ENCODE results near the gene ELAC2. TPM values are rescaled to one million over a fixed set of nuclear protein-coding genes. Genes with fewer than 3 reads are reported as not detected.
"Not testable (repeated sequence)": the region's sequence is repeated elsewhere in the genome, so short reads cannot be mapped to it uniquely, and the experiment has no call there.

Gene ELAC2
- polyA plus RNA-seq, 4 donors, result 43.9 to 75.7 (median 69.7) TPM

DNA sequence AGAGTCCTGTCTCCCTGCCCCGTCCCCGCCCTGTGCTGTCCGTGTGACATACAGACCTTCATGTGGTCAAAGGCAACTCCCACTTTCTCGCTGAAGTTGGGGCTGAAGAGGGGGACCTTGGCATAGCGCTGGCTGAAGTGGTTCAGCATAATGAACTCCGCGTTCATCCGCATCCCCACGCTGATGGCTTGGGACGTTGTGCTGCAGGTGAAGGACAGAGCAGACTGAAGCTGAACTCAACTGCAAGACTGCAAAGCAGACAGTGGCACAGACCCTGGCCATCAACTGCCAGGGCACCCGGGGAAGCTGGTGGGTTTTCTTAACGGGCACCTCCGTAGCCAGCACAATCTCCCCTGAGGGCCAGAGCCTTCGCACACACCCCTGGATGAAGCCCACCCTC is 24.2 kb downstream of the ELAC2 start:
- no peak for DNase-seq (ENCODE audit: low read depth in 4 of 4, low spot score in 3 of 4)

DNA sequence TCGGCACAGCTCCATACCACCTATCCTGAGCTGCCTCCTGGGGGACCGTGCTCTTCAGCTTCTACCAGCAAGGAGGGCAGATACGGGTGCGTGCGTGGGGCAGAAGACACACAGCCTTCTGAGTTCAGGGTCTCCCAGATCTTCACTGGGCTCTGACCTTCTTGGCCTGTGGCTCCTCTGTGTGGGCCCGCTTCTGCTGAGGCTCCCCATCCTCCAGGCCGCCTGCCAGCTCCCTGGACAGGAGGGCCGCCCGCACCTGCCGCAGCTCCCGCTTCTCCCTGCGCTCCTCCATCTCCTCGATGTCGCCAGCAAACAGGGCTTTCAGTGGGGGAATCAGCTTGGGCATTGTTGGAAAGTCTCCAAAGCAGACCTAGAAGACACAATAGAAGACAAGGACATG is 25.2 kb downstream of the ELAC2 start:
- DNase-seq (ENCODE audit: low read depth in 4 of 4, low spot score in 3 of 4), result no peak

DNA sequence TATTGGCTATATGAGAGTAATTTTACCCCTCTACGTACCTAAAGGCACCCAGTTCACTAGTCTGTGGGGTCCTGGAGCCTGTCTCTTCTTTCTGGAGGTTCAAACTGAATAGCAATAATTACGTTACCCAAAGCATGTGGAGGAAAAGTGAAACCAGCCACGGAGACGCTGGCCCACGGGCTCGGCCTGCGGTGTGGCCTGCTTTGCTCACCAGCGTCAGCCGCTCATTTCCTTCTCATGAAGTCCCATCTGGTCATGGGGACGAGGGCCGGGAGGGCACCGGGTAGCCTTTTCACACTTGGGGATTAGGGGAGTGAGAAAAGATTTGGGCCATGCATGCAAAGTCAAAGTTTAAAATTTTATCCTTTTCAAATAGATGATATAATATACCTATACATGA is 26.9 kb downstream of the ELAC2 start:
- no peak for DNase-seq (ENCODE audit: low read depth in 4 of 4, low spot score in 3 of 4)

DNA sequence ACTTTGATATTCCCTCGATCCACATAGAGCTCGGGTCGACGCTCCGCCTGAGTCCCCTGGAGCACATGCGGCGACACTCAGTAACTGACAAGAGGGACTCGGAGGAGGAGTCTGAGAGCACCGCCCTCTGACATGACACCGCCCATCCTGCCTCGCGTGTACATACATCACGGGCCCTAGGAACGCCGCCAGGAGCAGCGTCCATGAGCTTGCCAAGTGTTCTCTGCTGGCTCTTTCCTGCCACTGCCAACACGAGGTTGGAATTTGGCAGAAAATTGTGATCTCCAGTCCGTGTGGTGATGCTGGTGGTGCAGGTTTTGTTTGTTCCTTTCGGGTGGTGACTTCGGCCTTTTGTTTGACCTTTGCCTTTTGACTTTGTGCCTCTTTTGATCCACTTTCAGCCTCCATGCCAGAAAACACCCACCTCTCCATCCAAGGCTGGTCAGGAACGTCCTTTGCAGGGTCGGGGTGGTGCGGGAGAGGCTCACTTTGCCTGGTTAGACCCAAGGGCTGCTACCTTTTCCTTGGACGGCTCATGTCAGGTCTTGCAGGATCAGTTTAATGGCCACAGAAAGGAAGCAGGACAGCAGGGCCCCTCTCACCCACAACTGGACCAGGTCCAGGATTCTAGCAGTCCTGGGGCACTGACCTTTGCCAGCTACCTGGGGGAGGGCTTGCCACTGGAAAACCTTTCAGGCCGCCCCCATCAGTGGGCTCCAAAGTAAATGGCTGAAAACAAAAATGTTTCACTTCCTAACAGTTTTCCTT is 27.6 kb downstream of the ELAC2 start:
- no peak for DNase-seq (ENCODE audit: low read depth in 4 of 4, low spot score in 3 of 4)

DNA sequence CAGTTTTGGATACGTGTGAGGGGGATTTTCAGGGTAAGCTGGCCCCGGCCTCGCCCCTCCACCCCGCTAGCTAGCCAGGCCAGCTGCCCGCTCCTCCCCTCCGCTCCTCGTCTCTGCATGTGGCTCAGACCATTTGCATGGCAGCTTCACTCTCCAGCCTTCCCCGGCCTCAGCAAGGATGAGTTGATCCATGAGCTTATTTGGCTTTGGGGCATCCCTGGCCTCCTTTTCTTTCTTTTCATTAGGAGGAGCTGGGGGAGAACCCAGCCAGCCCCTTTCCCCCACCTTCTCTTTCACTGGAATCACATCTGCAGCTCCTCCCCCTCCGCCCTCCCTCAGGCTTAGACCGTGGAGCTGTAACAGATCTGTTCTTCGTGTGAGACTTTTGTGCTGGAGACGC is 30.7 kb downstream of the ELAC2 start:
- DNase-seq (ENCODE audit: low read depth in 4 of 4, low spot score in 3 of 4), result no peak

DNA sequence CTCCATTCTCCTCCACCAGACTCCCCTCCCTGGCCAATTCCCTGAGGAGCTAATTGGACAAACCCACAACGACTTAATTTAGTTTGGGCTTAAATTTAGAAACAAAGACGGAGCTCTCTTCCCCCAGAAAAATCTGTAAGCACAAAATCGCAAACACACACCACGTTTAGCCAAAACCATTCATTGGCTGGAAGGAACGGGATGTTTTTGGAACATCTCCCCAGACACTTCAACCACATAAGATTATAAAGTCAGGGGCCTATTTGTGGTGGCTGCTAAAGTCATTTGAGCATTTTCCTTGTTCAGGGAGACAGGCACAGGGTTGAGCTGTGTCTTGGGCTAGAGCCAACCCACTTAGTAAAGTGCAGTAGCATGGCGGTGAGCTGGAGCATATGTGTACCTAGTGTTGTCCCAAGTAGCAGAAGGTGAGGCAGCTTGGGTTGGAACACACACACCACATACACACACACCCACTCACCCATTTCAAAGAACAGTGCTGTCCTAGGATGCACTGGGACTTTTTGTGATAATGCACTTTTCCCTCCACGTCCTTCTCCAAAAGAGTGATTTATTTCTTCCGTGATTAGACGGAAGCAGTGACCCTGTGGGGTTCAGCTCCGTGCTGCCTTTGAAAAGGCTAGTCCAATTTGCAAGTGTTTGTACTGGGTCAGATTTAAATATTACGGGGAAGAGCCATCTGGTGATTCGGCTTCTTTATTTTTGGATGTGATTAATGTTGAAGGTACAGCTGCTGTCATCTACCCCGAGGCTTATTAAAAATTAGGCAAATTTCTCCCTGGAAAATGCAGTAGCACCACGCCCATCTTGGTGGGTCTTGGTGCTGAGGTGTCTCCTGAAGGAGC is 32.2 kb downstream of the ELAC2 start:
- no peak for DNase-seq (ENCODE audit: low read depth in 4 of 4, low spot score in 3 of 4)

DNA sequence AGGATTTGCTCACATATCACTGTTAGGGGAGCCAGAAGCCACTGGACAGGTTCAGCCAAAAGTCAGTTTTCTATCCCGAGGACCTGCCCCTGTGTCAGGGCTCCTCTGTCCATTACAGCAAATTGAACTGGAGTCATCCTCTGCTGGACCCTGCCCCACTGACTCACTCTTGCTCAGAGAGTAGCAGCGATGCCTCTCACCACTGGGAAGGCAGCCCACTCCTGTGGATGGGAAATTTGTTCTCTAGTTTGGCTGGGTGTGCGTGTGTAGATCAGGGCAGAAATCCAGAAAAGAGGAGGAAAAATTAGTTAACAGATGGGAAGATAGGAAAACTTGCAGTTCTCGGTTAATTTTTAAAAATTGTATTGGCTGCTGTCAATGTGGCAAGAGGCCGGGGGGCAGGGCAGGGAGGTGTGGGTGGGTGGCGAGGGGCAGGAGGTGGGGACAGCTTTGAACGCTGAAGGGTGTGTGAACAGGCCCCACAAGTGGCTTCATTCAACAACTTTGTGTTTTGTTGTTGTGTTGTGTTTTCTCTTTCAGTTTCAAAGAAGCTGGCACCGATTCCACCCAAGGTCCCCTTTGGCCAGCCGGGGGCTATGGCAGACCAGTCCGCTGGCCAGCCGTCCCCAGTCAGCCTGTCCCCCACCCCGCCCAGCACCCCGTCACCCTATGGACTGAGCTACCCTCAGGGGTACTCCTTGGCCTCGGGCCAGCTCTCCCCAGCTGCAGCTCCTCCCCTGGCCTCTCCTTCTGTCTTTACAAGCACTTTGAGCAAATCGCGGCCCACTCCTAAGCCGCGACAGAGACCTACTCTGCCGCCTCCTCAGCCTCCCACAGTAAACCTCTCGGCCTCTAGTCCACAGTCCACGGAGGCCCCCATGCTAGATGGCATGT is 33.6 kb downstream of the ELAC2 start:
- no peak for DNase-seq (ENCODE audit: low read depth in 4 of 4, low spot score in 3 of 4)

DNA sequence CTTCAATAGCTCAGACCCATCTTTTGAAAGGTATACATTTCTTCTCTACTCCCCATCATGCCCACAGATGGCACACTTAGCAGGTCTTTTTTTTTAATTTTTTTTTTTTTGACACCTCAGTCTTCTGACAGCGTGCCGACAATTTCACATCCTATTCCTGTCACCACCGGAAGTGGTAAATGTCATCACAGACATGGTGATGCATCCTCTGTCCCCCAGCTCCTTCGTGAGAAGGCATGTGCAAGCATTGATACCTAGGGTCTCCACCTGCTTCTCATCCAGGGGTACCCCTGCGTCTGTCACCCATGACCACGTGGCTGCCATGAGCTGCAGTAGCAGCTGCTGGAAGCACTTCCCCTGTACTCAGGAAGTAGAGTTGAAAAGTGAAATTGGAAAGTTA is 35.6 kb downstream of the ELAC2 start:
- no peak for DNase-seq (ENCODE audit: low read depth in 4 of 4, low spot score in 3 of 4)

DNA sequence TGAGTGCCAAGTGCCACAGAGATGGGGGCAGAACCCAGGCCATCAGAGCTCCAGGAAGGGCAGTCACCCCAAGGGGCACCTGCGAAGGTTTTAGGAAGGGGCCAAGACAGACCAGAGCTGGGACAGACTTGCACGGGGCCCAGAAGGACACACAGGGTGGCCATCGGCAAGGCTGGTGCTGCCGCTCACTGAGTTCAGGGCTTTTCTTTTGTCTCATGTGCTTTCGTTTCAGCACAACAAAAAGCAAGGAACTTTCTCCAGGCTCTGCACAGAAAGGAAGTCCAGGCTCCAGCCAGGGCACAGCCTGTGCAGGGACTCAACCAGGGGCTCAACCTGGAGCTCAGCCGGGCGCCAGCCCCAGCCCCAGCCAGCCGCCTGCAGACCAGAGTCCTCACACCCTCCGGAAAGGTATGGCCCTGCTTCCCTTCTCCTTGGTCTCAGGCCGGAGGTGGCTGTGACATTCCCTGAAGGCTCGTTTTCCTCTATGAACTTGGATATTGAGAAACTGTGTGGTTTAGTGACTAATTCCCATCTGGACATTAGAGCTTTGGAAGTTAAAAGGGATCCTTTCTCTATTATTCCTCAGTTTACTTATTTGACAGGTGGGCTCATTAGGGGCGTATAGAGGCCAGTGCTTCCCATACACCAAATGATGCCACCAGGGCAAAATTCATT is 37.9 kb downstream of the ELAC2 start:
- no peak for DNase-seq (ENCODE audit: low read depth in 4 of 4, low spot score in 3 of 4)

DNA sequence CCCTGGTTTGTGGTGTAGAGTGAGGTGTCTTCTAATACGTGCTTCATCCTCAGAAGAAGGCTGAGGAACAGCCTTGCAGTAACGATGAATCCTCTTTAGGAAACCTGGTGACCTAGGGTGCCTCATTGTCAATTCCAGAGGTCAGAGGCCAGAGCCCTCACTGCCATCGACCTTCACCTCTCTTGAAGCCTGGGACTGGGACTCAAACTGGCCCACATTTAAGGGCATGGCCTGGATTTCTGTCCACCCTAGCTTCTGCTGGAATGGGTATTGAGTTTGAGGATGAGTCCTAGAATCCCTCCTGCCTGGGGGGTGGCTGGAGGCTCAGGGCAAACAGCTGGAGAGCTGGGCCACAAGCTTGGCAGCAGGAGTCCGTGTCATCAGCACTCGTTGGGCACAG is 38.6 kb downstream of the ELAC2 start:
- no peak for DNase-seq (ENCODE audit: low read depth in 4 of 4, low spot score in 3 of 4)

DNA sequence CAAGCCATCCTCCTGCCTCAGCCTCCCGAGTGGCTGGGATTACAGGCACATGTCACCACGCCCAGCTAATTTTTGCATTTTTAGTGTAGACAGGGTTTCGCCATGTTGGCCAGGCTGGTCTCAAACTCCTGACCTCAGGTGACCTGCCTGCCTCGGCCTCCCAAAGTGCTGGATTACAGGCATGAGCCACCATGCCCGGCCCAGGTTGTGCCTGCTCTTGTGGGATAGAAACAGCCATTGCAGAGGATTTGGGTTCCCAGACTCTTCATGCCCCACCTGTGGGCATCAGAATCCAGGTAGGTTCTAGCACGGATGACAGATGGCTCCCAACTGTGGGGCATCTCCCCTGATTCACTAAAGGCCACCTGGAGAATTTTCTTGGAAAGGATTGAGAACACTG is 39.0 kb downstream of the ELAC2 start:
- not testable (repeated sequence) for DNase-seq (ENCODE audit: low read depth in 4 of 4, low spot score in 3 of 4)

DNA sequence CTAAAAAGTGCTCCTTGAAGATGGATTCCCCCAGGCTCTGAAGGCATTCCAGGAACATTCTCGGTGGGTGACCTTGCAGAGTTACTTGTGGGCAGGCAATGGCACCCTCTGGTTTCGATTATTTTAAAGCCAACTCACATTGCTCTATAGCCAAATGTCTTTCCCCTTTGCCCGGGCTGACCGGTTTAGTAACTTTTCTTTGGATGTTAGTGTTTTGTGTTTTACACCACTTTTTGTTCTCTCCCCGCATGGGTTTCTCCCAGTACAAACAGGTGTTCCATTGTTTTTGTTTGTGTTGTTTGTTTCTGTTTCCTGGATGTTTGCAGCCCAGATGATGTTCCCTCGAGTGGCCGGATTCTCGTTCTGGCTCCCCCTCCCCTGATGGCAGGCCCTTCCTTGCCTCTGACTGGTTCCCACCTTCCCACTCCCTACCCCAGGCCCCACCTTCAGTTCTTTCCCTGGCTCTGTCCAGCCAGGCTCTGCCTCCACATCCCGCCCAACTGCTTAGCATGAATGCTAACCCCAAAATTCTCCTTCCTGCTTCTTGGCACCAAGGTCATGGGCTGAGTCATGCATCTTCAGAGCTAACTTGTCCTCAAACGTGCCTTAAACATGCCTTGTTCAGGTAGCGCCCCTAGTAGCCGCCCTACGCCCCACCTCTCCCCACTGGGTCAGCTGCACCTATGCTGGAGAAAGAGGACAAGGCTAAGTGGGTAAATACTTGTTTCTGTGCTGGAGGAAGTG is 40.6 kb downstream of the ELAC2 start:
- DNase-seq (ENCODE audit: low read depth in 4 of 4, low spot score in 3 of 4), result no peak

DNA sequence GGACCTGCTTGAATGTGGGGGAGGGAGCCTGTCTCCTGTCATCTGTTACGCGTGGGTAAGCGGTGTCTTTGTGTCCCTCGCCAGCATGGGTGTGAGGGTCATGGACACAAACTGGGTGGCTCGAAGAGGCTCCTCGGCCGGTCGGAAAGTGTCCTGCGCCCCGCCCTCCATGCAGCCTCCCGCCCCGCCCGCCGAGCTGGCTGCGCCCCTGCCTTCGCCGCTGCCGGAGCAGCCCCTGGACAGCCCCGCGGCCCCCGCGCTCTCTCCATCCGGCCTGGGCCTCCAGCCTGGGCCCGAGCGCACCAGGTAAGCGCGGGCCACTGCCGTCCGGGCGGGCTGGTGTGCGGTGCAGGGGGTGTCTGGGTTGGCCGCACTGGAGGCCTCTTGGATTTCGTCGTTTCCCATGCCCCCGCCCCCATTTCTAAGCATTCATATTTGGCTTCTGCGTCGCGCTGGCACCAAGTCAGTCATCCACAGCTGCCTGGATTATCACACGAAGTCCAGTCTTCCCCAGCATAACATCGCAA is 43.8 kb downstream of the ELAC2 start:
- DNase-seq (ENCODE audit: low read depth in 4 of 4, low spot score in 3 of 4), result no peak

DNA sequence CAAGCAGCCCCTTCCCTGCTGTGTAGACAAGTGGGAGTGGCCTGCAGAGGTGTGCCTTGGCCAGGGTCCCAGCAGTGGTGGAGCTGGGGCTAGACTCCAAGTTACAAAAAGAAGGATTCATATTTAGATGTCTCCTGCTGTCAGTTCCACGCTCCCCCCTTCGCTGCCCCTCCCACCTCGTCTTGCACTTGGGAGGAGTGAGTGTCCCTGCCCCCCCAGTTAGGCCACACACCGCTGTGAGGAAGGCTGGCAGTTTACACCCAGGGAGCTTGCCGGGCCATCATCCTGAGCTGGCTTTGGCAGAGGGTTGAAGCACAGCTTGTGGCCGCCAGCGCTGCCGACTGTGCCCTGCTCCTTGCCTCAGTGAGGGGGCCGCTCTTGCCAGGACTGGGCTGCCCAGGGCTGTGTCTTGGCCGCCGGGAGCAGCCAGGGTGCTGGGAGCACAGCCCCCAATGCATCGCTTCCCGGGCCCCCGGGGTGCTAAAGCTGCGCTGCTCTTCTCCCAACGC is 44.3 kb downstream of the ELAC2 start:
- no peak for DNase-seq (ENCODE audit: low read depth in 4 of 4, low spot score in 3 of 4)

DNA sequence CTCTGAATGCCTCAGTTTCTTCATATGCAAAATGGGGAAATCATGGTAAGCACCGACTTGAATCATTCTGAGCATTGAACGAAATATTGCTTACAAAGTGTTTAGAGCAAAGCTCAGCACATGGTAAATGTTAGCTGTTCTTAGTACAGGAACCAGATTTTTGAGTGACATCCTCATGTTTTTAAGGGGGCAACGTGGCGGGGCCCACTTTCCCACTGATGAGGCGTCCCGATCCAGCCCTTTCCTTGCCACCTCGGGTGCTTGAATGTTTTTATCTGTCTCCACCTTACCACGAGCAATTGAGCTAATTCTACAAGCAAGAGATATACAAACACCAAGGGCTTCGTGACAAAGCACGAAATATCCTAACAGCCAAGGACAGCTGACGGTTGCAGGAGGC is 49.9 kb downstream of the ELAC2 start:
- DNase-seq (ENCODE audit: low read depth in 4 of 4, low spot score in 3 of 4), result no peak

DNA sequence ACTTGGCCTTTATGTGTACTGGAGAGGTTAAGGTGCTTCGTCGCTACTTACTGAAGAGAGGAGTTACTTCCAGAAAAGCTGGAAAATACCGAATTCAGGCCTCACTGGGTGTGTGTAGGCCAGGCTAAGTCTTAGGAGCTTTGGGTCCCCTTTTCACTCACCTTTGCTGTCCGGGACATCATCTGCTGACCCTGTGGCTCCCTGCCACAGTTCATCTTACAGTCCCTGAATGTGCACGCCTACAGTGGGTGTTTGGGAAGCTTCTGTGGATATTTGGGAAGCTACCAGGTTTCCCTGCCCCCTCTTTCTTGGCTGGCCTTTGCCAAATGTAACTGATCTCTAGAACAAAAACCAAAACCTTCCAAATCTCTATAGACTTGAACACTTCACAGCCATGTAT is 51.4 kb downstream of the ELAC2 start:
- DNase-seq (ENCODE audit: low read depth in 4 of 4, low spot score in 3 of 4), result no peak

DNA sequence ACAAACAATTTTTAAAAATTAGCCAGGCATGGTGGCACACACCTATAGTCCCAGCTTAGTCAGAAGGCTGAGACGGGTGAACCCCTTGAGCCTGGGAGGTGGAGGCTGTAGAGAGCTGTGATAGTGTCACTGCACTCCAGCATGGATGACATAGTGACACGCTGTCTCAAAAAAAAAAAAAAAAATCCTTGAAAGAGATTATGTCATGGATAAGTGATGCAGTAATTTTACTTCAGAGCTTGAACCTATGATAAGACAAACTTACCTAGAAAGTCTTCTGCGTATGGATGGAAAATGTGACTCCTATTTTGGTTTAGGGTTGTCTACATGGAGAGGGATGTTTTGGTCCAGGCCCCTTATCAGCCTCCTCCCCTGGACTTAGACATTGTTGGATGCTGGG is 51.8 kb downstream of the ELAC2 start:
- DNase-seq (ENCODE audit: low read depth in 4 of 4, low spot score in 3 of 4), result no peak

DNA sequence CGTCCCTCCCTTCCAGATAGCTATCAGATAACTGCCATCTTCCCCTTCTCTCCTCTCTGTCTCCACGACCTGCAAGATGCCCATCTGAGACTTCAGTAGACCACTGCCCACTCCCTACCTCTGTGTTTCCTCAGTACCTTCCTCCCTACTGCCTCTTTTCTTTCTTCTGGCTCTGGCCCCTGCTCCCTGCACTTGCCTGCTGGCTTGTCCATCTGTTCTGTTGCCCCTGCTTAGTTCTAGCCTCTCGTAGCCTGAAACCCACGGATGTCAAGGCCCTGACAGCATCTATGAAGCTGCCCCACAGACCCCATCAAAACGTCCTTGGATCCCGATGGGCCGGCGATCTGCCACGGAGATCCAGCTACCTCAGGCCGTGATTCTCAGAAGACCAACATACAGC is 53.0 kb downstream of the ELAC2 start:
- no peak for DNase-seq (ENCODE audit: low read depth in 4 of 4, low spot score in 3 of 4)

DNA sequence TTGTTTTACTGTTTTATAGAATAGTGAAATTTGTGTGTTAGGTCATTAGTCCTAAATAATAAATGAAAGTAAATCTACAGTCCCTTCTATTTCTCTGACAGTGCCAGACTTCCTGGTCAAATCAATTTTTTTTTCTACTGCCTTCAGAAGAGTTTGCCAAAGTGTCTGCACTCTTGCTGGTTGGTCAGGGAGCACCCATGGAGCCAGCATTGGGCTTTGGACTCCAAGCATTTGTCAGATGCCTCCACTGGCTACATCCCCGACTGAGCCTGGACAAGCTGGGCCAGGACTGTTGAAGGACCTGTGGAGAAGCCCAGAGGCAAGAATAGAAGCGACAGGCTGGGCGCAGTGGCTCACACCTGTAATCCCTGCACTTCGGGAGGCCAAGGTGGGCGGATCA is 53.7 kb downstream of the ELAC2 start:
- no peak for DNase-seq (ENCODE audit: low read depth in 4 of 4, low spot score in 3 of 4)
